Measurements from ENCODE around the gene ICAM5.
"Not testable (repeated sequence)": the region's sequence is repeated elsewhere in the genome, so short reads cannot be mapped to it uniquely, and the experiment has no call there.

The ICAM5 gene

GRCh38 chr19:10321417-10321797 is 31.7 kb downstream of the ICAM5 start:
- DNase-seq, result no peak

- DNase-seq, result no peak
Observed at GRCh38 chr19:10321874-10322835, 32.4 kb downstream of the ICAM5 start.

- no peak for DNase-seq
Observed at GRCh38 chr19:10325732-10326131, 36.0 kb downstream of the ICAM5 start.

GRCh38 chr19:10327793-10328192 is 38.0 kb downstream of the ICAM5 start:
- DNase-seq, result no peak

DNA sequence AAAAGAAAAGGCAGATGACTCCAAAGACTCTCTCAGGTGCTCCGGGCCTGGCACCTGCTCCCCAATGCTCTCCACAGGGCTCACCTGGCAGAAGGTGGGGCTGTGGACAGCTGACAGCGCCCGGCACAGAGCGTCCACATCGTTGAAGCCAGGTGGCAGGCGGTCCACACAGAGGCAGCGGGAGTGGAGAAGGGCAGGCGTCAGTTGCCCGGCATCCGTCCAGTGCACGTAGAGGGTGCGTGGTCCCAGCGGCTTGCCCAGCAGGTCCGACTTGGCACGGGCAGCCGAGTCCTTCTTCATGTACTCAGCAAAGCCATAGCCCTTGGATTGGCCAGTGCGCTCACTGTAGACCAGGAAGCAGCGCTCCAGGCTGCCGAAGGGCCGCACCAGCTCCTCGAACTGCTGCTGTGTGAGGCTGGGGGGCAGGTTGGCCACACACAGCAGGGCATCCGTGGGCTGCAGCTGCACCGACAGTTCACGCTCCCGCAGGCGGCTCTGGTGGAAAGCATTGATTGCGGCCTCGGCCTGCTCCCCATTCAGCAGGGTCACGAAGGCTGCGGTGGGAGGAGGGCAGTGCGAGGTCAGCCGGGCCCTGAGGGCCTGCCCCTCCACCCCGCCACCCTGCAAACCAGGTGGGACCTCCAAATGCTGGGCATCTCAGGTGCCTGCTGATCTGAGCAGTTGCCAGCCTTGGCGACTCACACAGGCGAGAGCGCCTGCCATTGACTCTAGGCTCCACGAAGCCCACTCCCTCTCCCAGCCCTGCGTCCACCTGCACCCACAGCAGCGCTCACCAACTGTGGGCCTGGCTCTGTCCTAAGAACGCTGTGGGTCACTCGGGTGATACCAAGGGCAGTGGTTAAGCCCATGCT is 39.0 kb downstream of the ICAM5 start:
- no peak for DNase-seq

DNA sequence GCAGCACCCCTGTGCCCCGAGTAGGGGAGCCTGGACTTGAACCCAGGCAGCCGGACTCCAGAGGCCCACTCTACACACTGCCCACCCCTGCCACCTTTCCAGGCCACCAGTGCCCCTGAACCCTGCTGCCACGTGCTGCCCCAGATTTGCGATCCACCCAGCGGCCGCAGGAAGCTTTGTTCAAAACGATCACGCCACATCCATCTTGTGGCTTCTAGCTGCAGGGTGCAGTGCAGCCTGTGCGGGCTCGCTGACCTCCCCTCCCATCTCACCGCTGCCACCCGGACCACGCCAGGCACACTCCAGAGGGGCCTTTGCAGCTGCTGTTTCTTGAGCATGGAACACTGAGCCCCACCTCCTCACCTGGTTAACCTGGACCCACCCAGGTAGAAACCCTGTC is 39.8 kb downstream of the ICAM5 start:
- no peak for DNase-seq

DNA sequence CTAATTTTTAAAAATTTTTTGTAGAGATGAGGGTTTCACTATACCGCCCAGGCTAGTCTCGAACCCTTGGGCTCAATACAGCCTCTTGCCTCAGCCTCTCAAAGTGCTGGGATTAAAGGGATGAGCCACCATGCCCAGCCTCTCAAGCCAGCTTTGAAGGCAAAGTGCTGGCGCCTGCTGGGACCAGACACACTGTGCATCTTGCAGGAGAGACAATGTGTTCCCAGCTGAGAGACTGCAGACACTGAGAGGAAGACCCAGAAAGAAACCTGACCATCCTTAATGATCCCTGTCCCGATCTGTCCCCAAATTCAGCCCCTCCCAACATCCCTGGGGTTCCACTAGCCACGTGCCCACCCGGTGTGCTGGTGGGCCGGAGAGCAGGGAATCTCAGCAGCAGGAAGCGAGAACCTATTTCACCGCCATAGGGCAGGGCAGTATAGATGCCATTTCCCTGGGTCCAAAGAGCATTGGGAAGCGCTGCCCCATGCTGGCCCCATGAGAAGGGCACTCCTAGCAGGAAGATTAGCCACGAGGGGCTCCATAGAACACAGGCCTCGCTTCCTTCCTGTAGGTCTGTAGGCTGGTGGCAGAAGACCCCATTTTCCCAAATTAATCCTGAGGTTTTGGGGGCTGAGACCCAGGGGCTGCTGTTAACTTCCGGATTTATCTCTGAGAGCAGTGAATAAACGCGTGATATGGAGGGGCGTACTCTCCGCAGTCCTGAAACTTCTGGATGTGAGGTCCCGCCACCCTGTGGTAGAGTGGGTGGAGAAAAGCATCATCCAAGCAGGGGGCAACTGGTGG is 42.6 kb downstream of the ICAM5 start:
- DNase-seq, result no peak

- peak; percentile 92 for DNase-seq
Observed at GRCh38 chr19:10332965-10333757, 43.4 kb downstream of the ICAM5 start, which contains the start of gene RAVER1. RAVER1 (minus strand) TSS chr19:10333529; CDS start chr19:10333507, 22 bp downstream.

DNA sequence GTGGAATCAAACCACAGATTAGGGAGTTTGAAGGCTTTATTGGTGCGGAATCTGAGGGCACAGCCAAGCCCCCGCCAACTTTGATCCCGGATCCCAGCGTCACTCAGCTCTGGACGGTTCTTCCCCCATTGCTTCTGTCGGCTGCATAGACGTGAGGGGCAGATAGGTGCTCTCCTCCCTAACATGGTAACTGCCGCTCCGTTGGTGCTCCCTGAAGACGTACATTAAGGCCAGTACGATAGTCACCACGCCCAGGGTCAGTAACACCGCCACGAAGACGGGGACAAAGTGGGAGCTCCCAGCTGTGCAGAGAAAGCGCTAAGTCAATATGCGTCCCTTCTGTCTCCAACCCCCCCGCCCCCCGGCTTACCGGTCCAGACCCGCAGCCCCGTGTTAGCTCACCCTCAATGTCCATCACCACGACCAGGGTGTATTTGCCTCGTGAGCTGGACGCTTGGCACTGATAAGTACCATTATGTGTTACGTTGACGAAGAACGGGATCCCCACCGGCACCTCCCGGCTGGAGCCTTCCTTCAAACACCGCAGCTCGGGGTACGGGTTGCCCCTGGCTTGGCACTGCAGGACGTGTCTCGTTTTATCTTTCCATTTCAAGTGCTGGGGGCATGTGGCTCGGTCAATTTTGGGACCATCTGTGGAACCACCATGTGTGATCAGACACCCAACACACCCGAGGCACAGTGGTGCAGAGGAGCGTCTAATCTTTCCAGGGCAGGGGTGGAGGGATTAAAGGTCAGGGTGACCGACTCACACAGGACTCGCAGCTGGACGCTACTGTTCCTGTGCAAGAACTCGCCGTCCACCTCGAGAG is 44.2 kb downstream of the ICAM5 start:
- DNase-seq, result peak; percentile 9

GRCh38 chr19:10334588-10335351 is 45.0 kb downstream of the ICAM5 start:
- peak; percentile 97 for DNase-seq

DNA sequence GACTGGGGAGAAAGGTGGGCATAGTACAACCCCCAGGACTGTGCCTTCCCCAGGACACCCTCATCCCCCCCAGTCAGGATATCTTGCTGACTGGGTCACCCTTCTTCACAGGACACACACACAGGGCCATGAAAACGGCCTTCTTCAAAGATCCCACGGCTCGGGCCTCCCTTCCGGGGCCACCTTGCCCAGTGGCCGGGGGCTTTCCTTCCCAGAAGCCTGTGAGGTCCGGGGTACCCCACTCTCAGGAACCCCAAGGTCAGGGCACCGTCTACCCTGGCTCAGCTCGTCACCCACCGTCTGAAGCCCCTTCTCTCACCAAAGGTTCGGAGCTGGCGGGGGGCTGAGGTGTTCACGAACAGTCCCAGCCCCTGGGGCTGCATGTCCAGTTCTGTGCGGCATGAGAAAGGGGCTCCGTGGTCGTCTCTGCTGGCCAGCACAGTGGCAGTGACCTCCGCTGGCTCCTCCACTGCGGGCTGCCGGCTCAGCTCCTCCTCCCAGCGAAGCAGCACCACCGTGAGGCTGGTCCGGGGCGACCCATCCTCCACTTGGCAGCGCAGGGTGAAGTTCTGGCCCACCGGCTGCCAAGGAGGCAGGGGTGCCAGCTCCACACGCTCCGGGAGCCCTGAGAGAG is 45.7 kb downstream of the ICAM5 start:
- no peak for DNase-seq

- not testable (repeated sequence) for DNase-seq
Observed at GRCh38 chr19:10336725-10337124, 47.0 kb downstream of the ICAM5 start.

- DNase-seq, result no peak
Observed at GRCh38 chr19:10338940-10339339, 49.2 kb downstream of the ICAM5 start.

GRCh38 chr19:10339380-10339960 is 49.7 kb downstream of the ICAM5 start, which contains the start of gene ICAM3:
ICAM3 (minus strand) TSS chr19:10339624; CDS start chr19:10339614, 10 bp downstream.
- no peak for DNase-seq

GRCh38 chr19:10339977-10340376 is 50.2 kb downstream of the ICAM5 start:
- no peak for DNase-seq

- no peak for DNase-seq
Observed at GRCh38 chr19:10343495-10343894, 53.7 kb downstream of the ICAM5 start.

- no peak for DNase-seq
Observed at GRCh38 chr19:10344780-10345179, 55.0 kb downstream of the ICAM5 start.

Data from NCI-H226 (cell line).